Esophagus squamous epithelium (tissue), 4 donors: Measurements from ENCODE around the gene ATP7B.

Experiments used
- CTCF ChIP-seq, 6 experiments: fragments of 450-650 bp in 4 of 6; fragments of 200-600 bp in 2 of 6; sonication (generic) in 2 of 6; IDR thresholded peaks; one replicate each; pipeline ENCODE4 v1.5.1; 2016 to 2019; ENCODE audit warnings: antibody characterized with exemption in 6 of 6, mild to moderate bottlenecking in 4 of 6, moderate library complexity in 4 of 6
- POLR2A ChIP-seq, 4 donors: fragments of 450-650 bp; IDR thresholded peaks; one replicate each; pipeline ENCODE4 v1.6.1; 2017; ENCODE audit warnings: antibody characterized with exemption in 4 of 4, mild to moderate bottlenecking in 4 of 4, moderate library complexity in 3 of 4

DNA sequence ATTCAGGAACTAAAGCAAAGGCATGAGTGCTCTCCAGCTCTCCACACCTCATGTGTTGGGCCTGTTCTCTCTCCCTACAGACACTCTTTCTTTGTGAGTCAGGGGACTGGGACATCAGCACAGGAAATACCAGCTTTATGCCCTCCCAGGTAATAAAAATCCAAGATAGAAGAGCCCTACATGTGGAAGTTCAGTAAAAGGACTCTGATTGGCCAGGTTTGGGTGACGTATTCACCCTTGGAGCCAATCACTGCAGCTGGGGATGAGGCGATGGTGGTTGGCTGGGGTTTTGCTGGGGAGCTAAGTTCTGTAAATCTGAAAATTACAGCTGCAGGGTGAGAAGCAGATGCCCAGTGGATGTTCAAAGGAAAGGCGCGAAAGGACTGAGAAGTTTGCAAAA lies 117.0 kb downstream of the ATP7B start:
- no peak for TF ChIP-seq CTCF (IDR thresholded peaks at IDR 0.05)
- no peak for TF ChIP-seq POLR2A (IDR thresholded peaks at IDR 0.05)
